GM21423 (cell line): Measurements from ENCODE around the gene ZBTB8B.
"Not testable (repeated sequence)": the region's sequence is repeated elsewhere in the genome, so short reads cannot be mapped to it uniquely, and the experiment has no call there.

Experiments used
- ATAC-seq: cut with Tn5 transposase; IDR thresholded peaks from one replicate; pipeline ENCODE4 v1.9.1; 2021; ENCODE audit warnings: mild to moderate bottlenecking, moderate library complexity; ENCODE audit not compliant: unreplicated experiment

The ZBTB8B gene

DNA sequence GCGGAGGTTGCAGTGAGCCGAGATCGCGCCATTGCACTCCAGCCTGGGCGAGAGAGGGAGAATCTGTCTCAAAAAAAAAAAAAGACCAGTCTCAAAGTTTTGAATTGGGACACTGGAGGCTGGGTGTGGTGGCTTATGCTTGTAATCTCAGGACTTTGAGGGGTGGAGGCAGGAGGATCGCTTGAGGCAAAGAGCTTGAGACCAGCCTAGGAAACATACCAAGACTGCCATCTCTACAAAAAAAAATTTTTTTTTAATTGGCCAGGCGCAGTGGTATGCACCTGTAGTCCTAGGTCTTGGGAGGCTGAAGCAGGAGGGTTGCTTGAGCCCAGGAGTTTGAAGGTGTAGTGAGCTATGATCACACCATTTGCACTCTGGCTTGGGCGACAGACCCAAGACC lies 3.9 kb downstream of the ZBTB8B start:
- no peak for ATAC-seq

- ATAC-seq: no peak
Measured at GRCh38 chr1:32470431-32470830, 5.6 kb downstream of the ZBTB8B start.

DNA sequence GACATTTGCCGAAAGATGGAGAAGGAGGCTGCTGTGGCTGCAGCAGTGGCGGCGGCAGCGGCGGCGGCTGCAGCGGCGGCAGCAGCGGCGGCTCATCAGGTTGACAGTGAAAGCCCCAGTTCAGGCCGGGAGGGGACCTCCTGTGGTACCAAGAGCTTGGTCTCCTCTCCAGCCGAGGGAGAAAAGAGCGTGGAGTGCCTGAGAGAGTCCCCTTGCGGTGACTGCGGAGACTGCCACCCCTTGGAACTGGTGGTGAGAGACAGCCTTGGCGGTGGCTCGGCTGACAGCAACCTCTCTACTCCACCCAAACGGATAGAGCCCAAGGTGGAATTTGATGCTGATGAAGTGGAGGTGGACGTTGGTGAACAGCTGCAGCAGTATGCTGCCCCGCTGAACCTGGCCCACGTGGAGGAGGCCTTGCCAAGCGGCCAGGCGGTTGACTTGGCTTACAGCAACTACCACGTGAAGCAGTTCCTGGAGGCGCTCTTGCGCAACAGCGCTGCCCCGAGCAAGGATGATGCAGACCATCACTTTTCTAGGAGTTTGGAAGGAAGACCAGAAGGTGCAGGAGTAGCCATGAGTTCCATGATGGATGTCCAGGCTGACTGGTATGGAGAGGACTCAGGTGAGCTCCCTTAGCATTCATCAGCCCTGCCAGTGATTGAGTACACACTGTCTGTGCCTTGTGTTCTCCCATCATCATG lies 6.3 kb downstream of the ZBTB8B start:
- ATAC-seq: no peak

DNA sequence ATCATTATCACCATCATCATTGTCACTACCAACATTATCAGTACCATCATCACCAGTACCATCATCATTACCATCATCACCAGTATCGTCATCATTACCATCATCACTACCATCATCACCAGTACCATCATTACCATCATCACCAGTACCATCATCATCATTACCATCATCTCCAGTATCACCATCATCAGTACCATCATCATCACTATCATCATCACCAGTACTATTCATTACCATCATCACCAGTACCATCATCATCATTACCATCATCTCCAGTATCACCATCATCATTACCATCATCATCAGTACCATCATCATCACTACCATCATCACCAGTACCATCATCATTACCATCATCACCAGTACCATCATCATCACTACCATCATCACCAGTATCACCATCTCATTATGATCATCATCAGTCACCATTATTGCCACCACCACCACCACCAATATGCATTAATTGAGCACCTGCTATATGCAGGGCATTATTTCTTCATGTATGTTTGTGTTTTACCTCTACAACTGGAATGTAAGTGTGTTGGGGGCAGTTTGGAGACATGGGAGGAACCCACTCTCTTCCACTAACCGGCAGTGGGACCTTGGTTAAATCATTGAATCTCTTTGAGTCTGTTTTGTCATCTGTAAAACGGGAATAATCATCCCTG lies 7.0 kb downstream of the ZBTB8B start:
- no peak for ATAC-seq

- ATAC-seq: not testable (repeated sequence)
Measured at GRCh38 chr1:32472966-32473365, 8.1 kb downstream of the ZBTB8B start.

DNA sequence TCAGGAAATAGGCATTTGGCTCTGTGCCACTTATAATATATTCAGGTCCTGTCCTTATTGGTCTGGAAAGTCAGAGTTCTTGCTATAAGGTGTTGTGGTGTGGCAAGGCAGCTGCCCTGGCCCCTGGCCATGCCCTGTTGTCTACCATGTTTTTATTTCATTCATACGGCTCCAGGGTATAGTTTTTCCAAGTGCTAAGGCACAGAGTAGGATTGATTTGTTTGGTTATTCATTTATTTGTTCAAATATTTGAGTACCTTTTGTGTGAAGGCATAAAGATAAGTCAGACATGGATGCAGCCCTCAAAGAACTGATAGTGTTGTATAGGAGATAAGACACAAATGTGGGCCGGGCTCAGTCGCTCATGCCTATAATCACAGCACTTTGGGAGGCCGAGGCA lies 10.1 kb downstream of the ZBTB8B start:
- ATAC-seq: no peak

- no peak for ATAC-seq
Measured at GRCh38 chr1:32480003-32480402, 15.1 kb downstream of the ZBTB8B start.

DNA sequence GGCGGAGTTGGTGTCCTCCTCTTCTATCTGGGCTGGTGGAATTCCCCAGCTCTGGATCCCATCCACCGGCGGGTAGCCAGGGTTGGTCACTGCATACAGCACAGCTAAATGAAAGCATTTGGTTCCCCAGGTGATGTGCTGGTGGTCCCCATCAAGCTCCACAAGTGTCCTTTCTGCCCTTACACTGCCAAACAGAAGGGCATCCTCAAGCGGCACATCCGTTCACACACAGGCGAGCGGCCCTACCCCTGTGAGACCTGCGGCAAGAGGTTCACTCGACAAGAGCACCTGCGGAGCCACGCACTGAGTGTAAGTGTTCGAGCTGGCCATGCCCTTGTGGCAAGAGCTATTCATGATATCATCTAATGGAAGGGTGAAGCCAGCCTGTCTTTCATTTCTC lies 15.9 kb downstream of the ZBTB8B start:
- no peak for ATAC-seq

DNA sequence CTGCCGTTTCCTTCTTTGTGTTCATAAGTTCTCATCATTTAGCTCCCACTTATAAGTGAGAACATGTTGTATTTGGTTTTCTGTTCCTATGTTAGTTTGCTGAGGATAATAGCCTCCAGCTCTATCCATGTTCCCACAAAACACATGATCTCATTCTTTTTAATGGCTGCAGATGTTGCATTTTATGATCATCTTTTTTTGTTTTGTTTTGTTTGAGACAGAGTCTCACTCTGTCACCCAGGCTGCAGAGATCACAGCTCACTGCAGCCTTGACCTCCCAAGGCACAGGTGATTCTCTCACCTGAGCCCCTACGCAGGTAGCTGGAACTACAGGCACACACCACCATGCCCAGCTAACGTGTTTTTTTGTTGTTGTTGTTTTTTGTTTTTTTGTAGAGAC lies 16.9 kb downstream of the ZBTB8B start:
- ATAC-seq: not testable (repeated sequence)

DNA sequence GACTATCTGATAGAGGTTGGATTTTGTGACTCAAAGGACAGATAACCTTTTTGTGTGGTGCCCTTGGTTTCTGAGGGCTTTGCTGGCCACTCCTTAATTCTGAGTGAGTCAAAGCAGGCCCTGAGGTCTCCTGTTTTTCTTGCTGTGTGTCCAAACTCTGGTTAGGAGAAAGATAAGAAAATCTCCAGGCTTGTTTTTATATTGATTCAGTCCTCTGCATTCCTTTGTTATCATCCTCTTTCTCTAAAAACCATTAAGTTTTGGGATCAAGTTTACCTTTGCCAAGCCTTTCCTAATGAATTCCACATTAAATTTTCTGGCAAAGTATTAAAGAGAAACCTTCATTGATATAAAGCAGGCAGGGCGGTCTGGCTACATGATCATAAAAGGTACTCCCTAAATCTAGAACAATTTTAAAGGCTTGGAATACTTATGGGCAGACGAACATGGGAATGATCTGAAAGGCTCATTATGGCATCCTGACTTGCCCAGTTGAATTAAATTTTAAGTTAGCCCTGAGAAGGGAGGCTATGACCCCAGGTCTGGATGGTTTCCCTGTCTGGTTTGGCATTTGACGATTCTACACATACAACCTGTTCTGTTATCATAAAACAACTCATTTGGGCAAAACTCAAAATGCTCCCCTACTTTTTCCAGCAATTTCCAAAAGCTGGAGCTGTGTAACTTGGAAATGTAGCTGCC lies 20.8 kb downstream of the ZBTB8B start:
- ATAC-seq: no peak

GRCh38 chr1:32486463-32487113 lies 21.7 kb downstream of the ZBTB8B start:
- no peak for ATAC-seq

GRCh38 chr1:32487182-32487581 lies 22.3 kb downstream of the ZBTB8B start:
- ATAC-seq: no peak

DNA sequence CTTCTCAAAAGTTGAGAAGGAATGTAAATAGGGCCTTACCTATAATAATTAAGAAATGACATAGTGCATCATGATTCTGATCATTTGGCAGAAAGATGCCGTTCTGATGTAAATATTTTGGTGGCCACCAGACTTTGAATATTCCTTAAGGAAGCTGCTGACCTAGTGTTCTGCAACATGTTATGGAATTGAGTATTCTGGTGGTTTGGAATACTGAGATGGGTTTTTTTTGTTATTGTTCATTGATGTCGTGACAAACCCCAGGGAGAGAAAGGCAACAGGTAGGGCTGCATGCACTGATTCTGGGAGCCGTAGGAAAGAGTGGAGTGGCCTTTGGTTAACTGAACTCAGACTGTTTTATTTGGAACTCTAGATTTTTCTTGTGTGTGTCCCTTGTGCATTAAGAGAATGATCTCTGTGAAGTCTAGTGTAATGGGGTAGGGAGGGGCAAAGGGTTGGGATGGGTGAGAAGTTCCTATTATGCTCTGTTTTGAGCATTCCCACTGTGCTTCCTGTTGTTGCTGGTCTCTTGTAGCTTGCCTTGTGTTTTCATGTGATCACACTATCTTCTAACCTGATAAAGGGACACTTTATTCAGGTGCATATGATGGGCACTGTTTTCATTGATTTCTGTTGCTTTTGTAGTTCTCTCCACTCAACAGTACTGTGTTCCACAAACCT lies 25.0 kb downstream of the ZBTB8B start:
- no peak for ATAC-seq

DNA sequence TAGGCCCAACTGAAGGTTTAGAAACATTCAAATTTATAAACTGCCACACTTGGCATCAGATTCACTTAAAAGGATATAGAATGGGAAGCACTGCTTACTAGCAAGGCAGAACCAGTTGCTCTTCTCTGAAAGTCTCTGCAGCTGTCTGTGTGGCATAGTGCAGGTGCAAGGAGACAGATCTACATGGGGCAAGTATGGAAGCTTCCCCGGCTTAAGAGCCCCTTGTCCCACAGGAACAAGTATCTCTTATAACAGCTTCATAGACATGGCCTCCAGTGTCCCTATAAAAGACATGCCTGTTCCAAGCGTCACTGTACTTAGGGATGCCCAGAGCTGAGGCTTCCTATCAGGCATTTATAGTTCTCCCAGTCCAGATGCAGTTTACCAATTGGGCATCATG lies 26.5 kb downstream of the ZBTB8B start:
- no peak for ATAC-seq

- ATAC-seq: no peak
Measured at GRCh38 chr1:32494196-32494595, 29.3 kb downstream of the ZBTB8B start.

GRCh38 chr1:32494711-32495337 lies 30.0 kb downstream of the ZBTB8B start:
- no peak for ATAC-seq

DNA sequence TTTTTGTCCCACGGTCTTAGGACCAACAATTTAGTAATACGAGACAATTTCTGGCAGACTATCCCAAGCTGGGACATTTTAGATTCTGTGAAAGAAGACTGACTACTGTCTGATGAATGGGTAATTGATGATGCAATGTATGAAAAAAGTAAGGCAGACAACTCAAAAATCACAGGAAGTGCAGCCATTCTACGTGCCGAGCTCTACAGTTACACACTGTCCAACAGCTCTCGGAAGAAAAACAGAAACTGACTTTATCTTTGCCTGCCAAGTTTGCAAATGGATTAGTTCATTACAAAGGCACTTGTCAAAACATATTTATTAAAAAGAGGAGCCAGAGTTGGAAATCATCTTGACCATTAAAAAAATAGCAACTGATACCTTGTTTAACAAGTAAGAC lies 31.3 kb downstream of the ZBTB8B start:
- ATAC-seq: no peak

DNA sequence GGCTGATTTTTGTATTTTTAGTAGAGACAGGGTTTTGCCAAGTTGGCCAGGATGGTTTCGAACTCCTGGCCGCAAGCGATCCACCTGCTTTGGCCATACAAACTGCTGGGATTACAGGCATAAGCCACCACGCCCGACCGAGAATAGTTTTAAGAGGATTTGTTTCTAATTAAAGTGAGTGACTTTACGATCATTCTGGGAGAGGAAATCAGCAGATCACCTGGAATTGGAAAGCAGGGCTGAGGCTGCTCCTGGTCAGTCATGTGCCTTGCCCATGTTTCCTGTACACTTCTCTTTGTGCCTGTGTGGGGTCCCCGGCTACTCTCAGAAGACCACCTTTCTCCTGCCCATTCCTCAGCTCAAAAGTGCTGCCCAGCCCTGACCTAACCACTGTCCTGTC lies 33.9 kb downstream of the ZBTB8B start:
- no peak for ATAC-seq

- ATAC-seq: no peak
Measured at GRCh38 chr1:32500387-32501209, 35.7 kb downstream of the ZBTB8B start.

DNA sequence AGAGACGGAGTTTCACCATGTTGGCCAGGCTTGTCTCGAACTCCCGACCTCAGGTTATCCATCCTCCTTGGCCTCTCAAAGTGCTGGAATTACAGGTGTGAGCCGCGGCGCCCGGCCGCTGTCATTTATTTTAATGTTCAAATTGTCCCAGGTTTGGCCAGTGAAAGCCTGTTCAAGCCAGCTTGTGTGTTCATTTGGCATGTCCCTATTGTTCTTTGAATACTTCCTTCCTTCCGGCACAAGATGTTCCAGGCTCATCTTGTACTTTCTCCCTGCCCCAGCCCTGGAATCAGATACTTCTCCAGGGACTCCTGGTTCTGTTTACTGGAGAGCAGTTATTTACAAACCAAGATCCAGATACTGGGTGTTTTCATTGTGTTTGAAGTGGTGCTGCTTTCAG lies 37.0 kb downstream of the ZBTB8B start:
- ATAC-seq: no peak
